Measurements from ENCODE around the gene RHOT2. TPM values are rescaled to one million over a fixed set of nuclear protein-coding genes. Genes with fewer than 3 reads are reported as not detected.
A peak's percentile ranks its signal among the peaks of the same experiment; 100 is the strongest.

Gene RHOT2
- total and polyA plus RNA-seq, 9 of the 15 experiments (the other 6 are each of a cell fraction or from before 2014, with no cell fraction given) = 5.0 to 373 (median 112) TPM

- CTCF ChIA-PET (ENCODE audit: low intra/inter-chr PET ratio) = no interaction called here
- Histone ChIP-seq H3K9ac (ENCODE audit: insufficient read depth in 1 of 2, low read depth in 2 of 2, low read length in 2 of 2) (peak overlapping the region in 1 of 2 experiments; percentile 93; a peak in 2 of 4 replicates), H4K20me1 (replicated peaks; ENCODE audit: control insufficient read depth, insufficient read depth, low read length) (no peaks in the 10 kb centered on the region), H3K79me2 (ENCODE audit: control insufficient read depth, insufficient read depth, low read length) (peaks cover 20% of the 10 kb centered on the region; the same call in 2 of the 3 replicates), H3K27me3 (ENCODE audit: control insufficient read depth in 2 of 2, insufficient read depth in 2 of 2, low read length in 2 of 2) (no peaks in the 10 kb centered on the region), H2AFZ (ENCODE audit: low read depth, low read length) (no peak overlapping the region), H3K9me3 (replicated peaks; ENCODE audit: control insufficient read depth, insufficient read depth, low read depth, low read length) (no peaks in the 10 kb centered on the region), H3K27ac (ENCODE audit: extremely low read depth, low read depth, low read length) (no peak overlapping the region), H3K4me3 (no peak overlapping the region), H3K4me2 (ENCODE audit: insufficient read depth, low read length) (no peak overlapping the region), H3K4me1 (replicated peaks in 1 of 2; ENCODE audit: control insufficient read depth in 2 of 2, insufficient read depth in 2 of 2, low read length in 2 of 2) (peaks cover 21 to 65% of the 10 kb centered on the region in 2 experiments), H3K9me1 (ENCODE audit: control insufficient read depth, insufficient read depth, low read length) (no peaks in the 10 kb centered on the region), H3K36me3 (ENCODE audit: control insufficient read depth, insufficient read depth, low read length) (peaks cover 4% of the 10 kb centered on the region; the same call in 1 of the 3 replicates)
- no peak for DNase-seq (ENCODE audit: extremely low read depth in 1 of 4, low spot score in 3 of 4)
- no peak for ATAC-seq
- FAIRE-seq = no peak
- POLR2A ChIA-PET = interaction anchor here (0.6 to 1.3 kb wide), 4 partner anchors 10 to 229 kb away, joined by 3 to 7 read pairs (median 4); no protein-coding TSS in a partner anchor
- intact Hi-C loops (cut with micrococcal nuclease) = no loop called here
- WGBS (ENCODE audit: insufficient coverage, low coverage, missing lambda C conversion rate) = 83% methylated on average over 17 of the region's 41 CpGs
- in situ Hi-C loops (cut with MboI) = no loop called here
- TF ChIP-seq SMARCC2 (IDR thresholded peaks at IDR 0.05; ENCODE audit: low read depth) (no peak), ZC3H11A (IDR thresholded peaks at IDR 0.05; ENCODE audit: low read depth, low read length) (no peak), POLR2B (IDR thresholded peaks at IDR 0.05; ENCODE audit: low read depth, partially characterized antibody) (no peak), ZBTB33 (CRISPR knock-in tag; IDR thresholded peaks at IDR 0.05) (no peak), ZNF354B (CRISPR knock-in tag; IDR thresholded peaks at IDR 0.05) (no peak), SIRT6 (IDR thresholded peaks at IDR 0.05; ENCODE audit: low read depth, low read length) (no peak), NFXL1 (CRISPR knock-in tag; IDR thresholded peaks at IDR 0.05) (no peak), TGIF2 (CRISPR knock-in tag; IDR thresholded peaks at IDR 0.05) (no peak), JUND (IDR thresholded peaks at IDR 0.05; ENCODE audit: borderline replicate concordance, low read depth, low read length) (no peak), JUND (tag; IDR thresholded peaks at IDR 0.05; ENCODE audit: borderline replicate concordance, low read depth, low read length) (no peak), NFATC3 (IDR thresholded peaks at IDR 0.05) (no peak), C11orf30 (IDR thresholded peaks at IDR 0.05; ENCODE audit: low read depth) (no peak)
- TF ChIP-seq, protein P1, sequence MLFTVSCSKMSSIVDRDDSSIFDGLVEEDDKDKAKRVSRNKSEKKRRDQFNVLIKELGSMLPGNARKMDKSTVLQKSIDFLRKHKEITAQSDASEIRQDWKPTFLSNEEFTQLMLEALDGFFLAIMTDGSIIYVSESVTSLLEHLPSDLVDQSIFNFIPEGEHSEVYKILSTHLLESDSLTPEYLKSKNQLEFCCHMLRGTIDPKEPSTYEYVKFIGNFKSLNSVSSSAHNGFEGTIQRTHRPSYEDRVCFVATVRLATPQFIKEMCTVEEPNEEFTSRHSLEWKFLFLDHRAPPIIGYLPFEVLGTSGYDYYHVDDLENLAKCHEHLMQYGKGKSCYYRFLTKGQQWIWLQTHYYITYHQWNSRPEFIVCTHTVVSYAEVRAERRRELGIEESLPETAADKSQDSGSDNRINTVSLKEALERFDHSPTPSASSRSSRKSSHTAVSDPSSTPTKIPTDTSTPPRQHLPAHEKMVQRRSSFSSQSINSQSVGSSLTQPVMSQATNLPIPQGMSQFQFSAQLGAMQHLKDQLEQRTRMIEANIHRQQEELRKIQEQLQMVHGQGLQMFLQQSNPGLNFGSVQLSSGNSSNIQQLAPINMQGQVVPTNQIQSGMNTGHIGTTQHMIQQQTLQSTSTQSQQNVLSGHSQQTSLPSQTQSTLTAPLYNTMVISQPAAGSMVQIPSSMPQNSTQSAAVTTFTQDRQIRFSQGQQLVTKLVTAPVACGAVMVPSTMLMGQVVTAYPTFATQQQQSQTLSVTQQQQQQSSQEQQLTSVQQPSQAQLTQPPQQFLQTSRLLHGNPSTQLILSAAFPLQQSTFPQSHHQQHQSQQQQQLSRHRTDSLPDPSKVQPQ (CRISPR knock-in tag; IDR thresholded peaks at IDR 0.05; ENCODE audit: borderline replicate concordance) = no peak
- no TSS peak for BruUV-seq (replicated peaks)
Measured at GRCh38 chr16:620700-621525, 47.0 kb upstream of the RHOT2 start.

Data from K562 (cell line).